Vagina (tissue), 2 donors: ENCODE data around the gene CYP26B1. TPM values are rescaled to one million over a fixed set of nuclear protein-coding genes. Genes with fewer than 3 reads are reported as not detected.

Experiments
- DNase-seq, 2 donors: peaks; one replicate each; pipeline ENCODE4 v3.0.0-alpha.2; 2017; ENCODE audit errors: extremely low spot score in 2 of 2
- H3K27ac ChIP-seq: fragments of 200-600 bp; sonication (generic); one replicate; pipeline ENCODE4 v1.5.1; 2019
- H3K27me3 ChIP-seq: fragments of 200-600 bp; sonication (generic); one replicate; pipeline ENCODE4 v1.5.1; 2019
- H3K36me3 ChIP-seq, 2 donors: fragments of 200-600 bp; sonication (generic); one replicate each; pipeline ENCODE4 v1.5.1; 2017 to 2019
- H3K4me1 ChIP-seq: fragments of 200-600 bp; sonication (generic); one replicate; pipeline ENCODE4 v1.5.1; 2019
- H3K4me3 ChIP-seq, 2 donors: fragments of 200-600 bp; sonication (generic); 1 replicate in 1 of 2; 2 replicates in 1 of 2; pipeline ENCODE4 v1.5.1; 2016 to 2019
- H3K9me3 ChIP-seq: fragments of 200-600 bp; sonication (generic); one replicate; pipeline ENCODE4 v1.5.1; 2019
- CTCF ChIP-seq, 3 experiments: fragments of 450-650 bp in 2 of 3; fragments of 200-600 bp in 1 of 3; sonication (generic) in 1 of 3; IDR thresholded peaks; one replicate each; pipeline ENCODE4 v1.5.1; 2017 to 2019; ENCODE audit warnings: antibody characterized with exemption in 3 of 3, mild to moderate bottlenecking in 2 of 3, moderate library complexity in 2 of 3
- POLR2A ChIP-seq, 2 donors: fragments of 450-650 bp; IDR thresholded peaks; one replicate each; pipeline ENCODE4 v1.6.1; 2017; ENCODE audit warnings: antibody characterized with exemption in 2 of 2, mild to moderate bottlenecking in 2 of 2, moderate library complexity in 2 of 2
- POLR2AphosphoS5 ChIP-seq, 2 donors: sonication (generic); formaldehyde crosslinking; IDR thresholded peaks; one replicate each; pipeline ENCODE4 v1.9.0; 2017; ENCODE audit warnings: antibody characterized with exemption in 2 of 2, mild to moderate bottlenecking in 2 of 2, low read depth in 1 of 2; ENCODE audit not compliant: insufficient read depth in 1 of 2
- intact Hi-C: fragments of 100-400 bp; cut with DNase I; formaldehyde crosslinking; loops from one replicate; pipeline ENCODE4 v1.15.1; 2023
- total RNA-seq: library from RNA; depleted of rRNA; stranded (reverse); fragments of >200 nt; gene quantifications from one replicate; pipeline ENCODE4 v1.2.3, GENCODE V29; 2016

CYP26B1 gene
- total RNA-seq, 1 donor from 2014 or later: 6.9 TPM

DNA sequence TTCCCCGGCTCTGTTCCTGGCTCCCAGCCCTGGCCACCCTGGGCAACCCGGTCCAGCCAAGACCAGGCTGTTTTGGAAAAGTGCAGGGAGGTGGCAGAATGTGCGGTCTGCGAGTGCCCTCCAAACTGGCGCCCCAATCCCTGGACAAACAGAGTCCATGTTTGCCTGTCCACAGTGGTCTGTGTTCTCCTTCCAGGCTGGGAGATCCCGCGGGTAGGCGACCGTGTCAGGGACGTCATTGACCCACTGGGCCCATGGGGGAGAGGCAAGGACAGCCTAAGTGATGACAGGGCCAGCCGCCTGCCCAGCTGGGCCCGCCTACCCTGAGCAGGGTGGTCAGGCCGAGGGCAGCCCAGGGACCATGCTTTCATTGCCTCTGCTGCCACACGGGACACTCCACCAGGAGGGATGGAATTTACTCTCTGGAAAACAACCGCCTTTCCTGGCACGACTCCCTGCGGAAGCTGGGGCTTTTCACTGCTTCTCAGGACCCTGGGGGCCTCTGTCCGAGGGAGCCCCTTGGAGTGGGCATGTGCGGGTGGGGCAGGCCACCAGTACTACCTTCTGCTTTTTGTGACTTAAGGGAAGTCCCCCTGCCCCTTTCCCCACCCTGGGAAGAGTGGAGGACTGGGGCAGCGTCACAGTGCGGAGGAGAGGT, 20.1 kb downstream of the CYP26B1 start:
- DNase-seq: no peak
- H3K9me3 ChIP-seq: no peaks in the 10 kb centered on the region
- intact Hi-C loops: no loop called here

DNA sequence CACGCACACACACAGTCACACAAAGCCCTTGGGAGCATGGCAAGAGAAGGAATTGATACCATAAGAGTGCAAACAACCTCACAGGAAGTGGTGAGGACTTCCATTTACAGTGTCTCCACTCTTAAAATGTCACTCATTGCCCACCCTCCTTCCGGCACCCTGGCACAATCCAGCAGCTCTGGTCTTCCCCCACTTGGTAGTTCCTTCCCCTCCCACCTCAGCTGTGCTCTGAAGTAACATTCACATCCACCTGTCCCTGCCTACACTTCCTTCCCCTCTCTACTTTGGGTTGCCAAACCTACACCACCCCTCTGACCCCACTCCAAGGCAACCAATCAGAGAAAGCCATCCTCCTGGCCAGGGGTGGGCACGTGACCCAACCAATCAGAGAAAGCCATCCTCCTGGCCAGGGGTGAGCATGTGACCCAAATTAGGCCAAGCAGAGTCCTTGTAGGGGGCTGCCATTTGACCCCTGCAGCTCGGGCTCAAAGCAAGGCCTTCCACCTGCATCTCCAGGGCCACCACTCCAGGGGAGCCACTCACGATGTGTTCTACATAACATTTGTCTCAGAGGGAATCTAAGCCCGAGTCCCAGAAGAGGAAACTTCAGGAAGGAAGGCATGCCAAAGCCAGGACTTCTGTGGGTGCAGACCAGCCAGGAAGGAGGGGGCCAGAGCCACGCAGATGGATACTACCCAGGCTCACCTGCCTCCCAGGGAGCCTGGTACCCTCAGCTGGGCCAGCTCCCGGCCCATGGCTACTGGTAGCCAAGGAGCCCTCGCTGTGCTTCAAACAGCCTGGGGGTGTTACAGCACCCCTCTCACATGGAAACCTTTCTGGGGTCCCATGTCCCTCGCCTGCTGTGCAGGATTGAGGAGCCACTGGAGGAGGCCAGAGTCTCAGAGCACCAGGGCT, 21.2 kb downstream of the CYP26B1 start:
- Histone ChIP-seq H3K27ac (no peak overlapping the region), H3K36me3 (no peaks in the 10 kb centered on the region), H3K27me3 (no peaks in the 10 kb centered on the region), H3K4me3 (no peak overlapping the region), H3K4me1 (no peaks in the 10 kb centered on the region), H3K9me3 (no peaks in the 10 kb centered on the region)
- no peak for DNase-seq
- intact Hi-C loops: no loop called here
- TF ChIP-seq POLR2AphosphoS5 (IDR thresholded peaks at IDR 0.05; ENCODE audit: insufficient read depth in 1 of 2, low read depth in 1 of 2): no peak
- no peak for TF ChIP-seq POLR2A (IDR thresholded peaks at IDR 0.05)
- no peak for TF ChIP-seq CTCF (IDR thresholded peaks at IDR 0.05)

More for the DNA sequence above, 20.1 kb downstream of the CYP26B1 start:
- TF ChIP-seq CTCF (IDR thresholded peaks at IDR 0.05) (no peak), POLR2AphosphoS5 (IDR thresholded peaks at IDR 0.05; ENCODE audit: insufficient read depth in 1 of 2, low read depth in 1 of 2) (no peak), POLR2A (IDR thresholded peaks at IDR 0.05) (no peak)
- Histone ChIP-seq H3K4me3 (no peak overlapping the region), H3K27ac (no peak overlapping the region), H3K4me1 (no peaks in the 10 kb centered on the region), H3K27me3 (no peaks in the 10 kb centered on the region), H3K36me3 (no peaks in the 10 kb centered on the region)

DNA sequence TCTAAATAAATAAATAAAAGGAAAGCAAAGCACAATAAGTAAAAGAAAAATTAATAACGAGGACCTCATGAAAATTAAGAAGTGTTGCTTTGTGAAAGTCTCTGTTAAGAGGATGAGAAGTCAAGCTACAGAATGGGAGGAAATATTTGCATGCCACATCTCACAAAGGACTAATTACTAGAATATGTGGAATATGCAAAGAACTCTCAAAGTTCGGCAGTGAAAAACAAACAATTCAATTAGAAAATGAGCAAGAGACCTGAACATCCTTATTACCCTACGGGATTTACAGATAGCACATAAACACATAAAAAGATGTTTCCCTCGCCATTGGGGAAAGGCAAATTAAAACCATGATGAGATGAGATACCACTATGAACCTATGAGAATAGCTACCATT, 23.3 kb downstream of the CYP26B1 start:
- Histone ChIP-seq H3K27ac (no peak overlapping the region), H3K4me1 (no peaks in the 10 kb centered on the region), H3K4me3 (no peak overlapping the region), H3K9me3 (no peaks in the 10 kb centered on the region), H3K36me3 (no peaks in the 10 kb centered on the region), H3K27me3 (no peaks in the 10 kb centered on the region)
- intact Hi-C loops: no loop called here
- TF ChIP-seq POLR2AphosphoS5 (IDR thresholded peaks at IDR 0.05; ENCODE audit: insufficient read depth in 1 of 2, low read depth in 1 of 2) (no peak), POLR2A (IDR thresholded peaks at IDR 0.05) (no peak), CTCF (IDR thresholded peaks at IDR 0.05) (no peak)
- DNase-seq: no peak

DNA sequence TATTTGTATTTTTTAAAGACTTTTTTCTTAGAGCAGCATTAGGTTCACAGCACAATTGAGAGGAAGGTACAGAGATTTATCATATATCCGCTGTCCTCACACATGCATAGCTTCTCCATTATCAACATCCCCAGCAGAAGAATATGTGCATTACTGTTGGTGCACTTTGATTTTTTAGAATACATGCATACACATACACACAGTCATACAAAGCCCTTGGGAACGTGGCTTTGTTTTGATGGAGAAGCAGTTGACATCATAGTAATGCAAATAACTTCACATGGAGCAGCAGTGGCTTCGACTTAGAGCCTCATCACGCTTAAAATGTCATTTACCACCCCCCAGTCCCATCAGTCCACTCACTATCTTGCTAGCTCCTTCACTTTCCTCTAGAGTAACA, 26.5 kb downstream of the CYP26B1 start:
- no peak for TF ChIP-seq CTCF (IDR thresholded peaks at IDR 0.05)
- TF ChIP-seq POLR2AphosphoS5 (IDR thresholded peaks at IDR 0.05; ENCODE audit: insufficient read depth in 1 of 2, low read depth in 1 of 2): no peak
- TF ChIP-seq POLR2A (IDR thresholded peaks at IDR 0.05): no peak

More for the DNA sequence above, 26.5 kb downstream of the CYP26B1 start:
- Histone ChIP-seq H3K27ac (no peak overlapping the region), H3K36me3 (no peaks in the 10 kb centered on the region), H3K4me3 (no peak overlapping the region), H3K9me3 (no peaks in the 10 kb centered on the region), H3K4me1 (peaks cover 5% of the 10 kb centered on the region), H3K27me3 (no peaks in the 10 kb centered on the region)
- peak in 1 of 2 donors; percentile 29 for DNase-seq
- intact Hi-C loops: no loop called here
